ENCODE data around the gene KIAA2012. TPM values are rescaled to one million over a fixed set of nuclear protein-coding genes. Genes with fewer than 3 reads are reported as not detected.

Gene KIAA2012
- total and polyA plus RNA-seq, 7 experiments from 2014 or later = not detected

DNA sequence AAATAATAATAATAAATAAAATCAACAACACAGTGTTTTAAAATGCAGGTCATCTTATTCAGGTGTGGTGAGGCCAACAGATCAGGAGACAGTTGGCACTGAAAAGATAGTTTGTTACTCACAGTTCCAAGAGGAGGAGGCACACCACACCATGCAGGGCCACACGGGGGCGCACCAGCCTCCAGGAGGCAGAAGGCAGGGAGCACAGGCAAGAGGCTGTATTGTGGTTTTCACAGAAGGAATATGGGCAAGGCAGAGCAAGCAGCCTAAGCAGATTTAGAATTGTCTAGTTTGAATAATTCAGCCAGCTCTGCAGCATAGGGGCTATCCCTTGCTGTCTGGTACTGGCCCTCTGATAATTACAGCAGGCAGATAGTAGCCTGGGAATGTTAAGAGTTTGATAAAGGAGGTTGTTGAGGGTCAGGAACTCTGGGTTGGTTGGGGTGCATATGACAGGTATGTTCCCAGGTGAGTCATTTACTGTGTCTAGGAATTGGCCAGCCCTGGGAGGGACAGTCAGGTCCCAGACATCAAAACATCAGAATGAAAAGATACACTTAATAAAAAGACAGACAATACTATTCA, 31.3 kb downstream of the KIAA2012 start:
- Mint-ChIP-seq H3K9me3 (no peaks in the 10 kb centered on the region), H3K4me3 (no peak overlapping the region), H3K4me1 (no peaks in the 10 kb centered on the region), H3K27me3 (peaks cover 0 to 15% (median 9%) of the 10 kb centered on the region in 5 donors), H3K36me3 (no peaks in the 10 kb centered on the region), H3K27ac (no peak overlapping the region)
- ChIA-PET POLR2A (no interaction called here), CTCF (no interaction called here)
- H3K36me3 ChIP-seq (ENCODE audit: control insufficient read depth in 2 of 3, insufficient read depth in 3 of 3, low read length in 3 of 3) = no peaks in the 10 kb centered on the region
- H3K9me3 ChIP-seq (ENCODE audit: control insufficient read depth in 2 of 3, low read length in 3 of 3) = no peaks in the 10 kb centered on the region
- ATAC-seq (peak; percentile 36), DNase-seq (peak in 1 of 9 donors; percentile 54)
- no peaks in the 10 kb centered on the region for H3K27me3 ChIP-seq (ENCODE audit: control insufficient read depth in 2 of 2, insufficient read depth in 2 of 2, low read length in 2 of 2)
- no peak overlapping the region for H3K27ac ChIP-seq (ENCODE audit: low read depth, low read length)
- H3K4me1 ChIP-seq (ENCODE audit: control insufficient read depth in 2 of 2, insufficient read depth in 2 of 2, low read length in 2 of 2) = no peaks in the 10 kb centered on the region
- no peak overlapping the region for H3K4me3 ChIP-seq (ENCODE audit: low read length)
- intact Hi-C loops (cut with micrococcal nuclease) = loop anchor here in 1 of 2 donors (1.0 kb wide), 1 partner anchor 74 kb away; no protein-coding TSS in a partner anchor

DNA sequence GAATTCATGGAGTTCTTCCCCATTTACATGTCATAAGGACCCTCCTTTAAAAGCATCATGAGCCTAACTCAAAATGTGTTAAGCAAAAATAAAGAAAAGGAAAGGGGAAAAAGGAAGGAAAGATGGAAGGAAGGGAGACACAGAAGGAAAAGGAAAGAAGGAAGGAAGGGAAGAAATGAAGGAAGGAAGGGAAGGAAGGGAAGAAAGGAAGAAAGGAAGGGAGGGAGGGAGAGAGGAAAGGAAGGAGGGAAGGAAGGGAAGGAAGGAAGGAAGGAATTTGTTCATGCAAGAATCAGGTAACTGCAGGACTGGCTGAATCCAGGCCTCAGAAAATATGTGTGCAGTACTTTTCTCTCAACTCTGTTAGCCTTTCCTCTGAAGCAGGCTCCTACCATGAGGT, 32.0 kb downstream of the KIAA2012 start:
- Mint-ChIP-seq H3K27me3 (peaks cover 0 to 20% (median 9%) of the 10 kb centered on the region in 5 donors), H3K27ac (peak overlapping the region in 1 of 9 donors; percentile 47), H3K9me3 (no peaks in the 10 kb centered on the region), H3K36me3 (no peaks in the 10 kb centered on the region), H3K4me1 (no peaks in the 10 kb centered on the region), H3K4me3 (no peak overlapping the region)
- H3K4me1 ChIP-seq (ENCODE audit: control insufficient read depth in 2 of 2, insufficient read depth in 2 of 2, low read length in 2 of 2) = no peaks in the 10 kb centered on the region
- H3K27me3 ChIP-seq (ENCODE audit: control insufficient read depth in 2 of 2, insufficient read depth in 2 of 2, low read length in 2 of 2) = no peaks in the 10 kb centered on the region
- no peaks in the 10 kb centered on the region for H3K36me3 ChIP-seq (ENCODE audit: control insufficient read depth in 2 of 3, insufficient read depth in 3 of 3, low read length in 3 of 3)
- CTCF ChIA-PET = no interaction called here
- POLR2A ChIA-PET = no interaction called here
- ATAC-seq (no peak), DNase-seq (no peak)
- H3K27ac ChIP-seq (ENCODE audit: low read depth, low read length) = no peak overlapping the region
- intact Hi-C loops (cut with micrococcal nuclease) = no loop called here
- no peak overlapping the region for H3K4me3 ChIP-seq (ENCODE audit: low read length)
- H3K9me3 ChIP-seq (ENCODE audit: control insufficient read depth in 2 of 3, low read length in 3 of 3) = no peaks in the 10 kb centered on the region

DNA sequence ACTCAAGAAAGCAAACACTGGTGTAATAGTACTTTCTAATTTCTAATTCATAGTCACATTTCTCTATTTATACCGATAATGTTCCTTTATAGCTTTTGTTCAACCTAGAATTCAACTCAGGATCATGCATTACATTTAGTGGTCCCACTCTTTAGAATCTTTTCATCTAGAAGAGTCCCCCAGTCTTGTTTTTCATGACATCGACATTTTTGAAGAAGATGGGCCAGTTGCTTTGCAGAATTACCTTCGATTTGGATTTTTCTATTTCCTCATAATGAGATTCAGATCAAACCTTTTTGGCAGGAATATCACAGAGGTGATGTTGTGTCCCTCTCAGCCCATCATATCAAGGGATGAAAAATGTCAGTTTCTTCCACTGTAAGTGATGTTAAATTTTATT, 35.3 kb downstream of the KIAA2012 start:
- ATAC-seq = no peak
- no peak overlapping the region for H3K4me3 ChIP-seq (ENCODE audit: low read length)
- no peaks in the 10 kb centered on the region for H3K4me1 ChIP-seq (ENCODE audit: control insufficient read depth in 2 of 2, insufficient read depth in 2 of 2, low read length in 2 of 2)
- no peaks in the 10 kb centered on the region for H3K27me3 ChIP-seq (ENCODE audit: control insufficient read depth in 2 of 2, insufficient read depth in 2 of 2, low read length in 2 of 2)
- H3K4me3 Mint-ChIP-seq = no peak overlapping the region
- H3K27ac ChIP-seq (ENCODE audit: low read depth, low read length) = no peak overlapping the region
- ChIA-PET POLR2A (no interaction called here), CTCF (no interaction called here)
- no peaks in the 10 kb centered on the region for H3K36me3 Mint-ChIP-seq
- no peaks in the 10 kb centered on the region for H3K36me3 ChIP-seq (ENCODE audit: control insufficient read depth in 2 of 3, insufficient read depth in 3 of 3, low read length in 3 of 3)
- H3K4me1 Mint-ChIP-seq = no peaks in the 10 kb centered on the region
- peaks cover 14 to 25% (median 19%) of the 10 kb centered on the region in 5 donors for H3K27me3 Mint-ChIP-seq
- no peak overlapping the region for H3K27ac Mint-ChIP-seq
- H3K9me3 Mint-ChIP-seq = no peaks in the 10 kb centered on the region
- DNase-seq = no peak
- intact Hi-C loops (cut with micrococcal nuclease) = no loop called here
- no peaks in the 10 kb centered on the region for H3K9me3 ChIP-seq (ENCODE audit: control insufficient read depth in 2 of 3, low read length in 3 of 3)

DNA sequence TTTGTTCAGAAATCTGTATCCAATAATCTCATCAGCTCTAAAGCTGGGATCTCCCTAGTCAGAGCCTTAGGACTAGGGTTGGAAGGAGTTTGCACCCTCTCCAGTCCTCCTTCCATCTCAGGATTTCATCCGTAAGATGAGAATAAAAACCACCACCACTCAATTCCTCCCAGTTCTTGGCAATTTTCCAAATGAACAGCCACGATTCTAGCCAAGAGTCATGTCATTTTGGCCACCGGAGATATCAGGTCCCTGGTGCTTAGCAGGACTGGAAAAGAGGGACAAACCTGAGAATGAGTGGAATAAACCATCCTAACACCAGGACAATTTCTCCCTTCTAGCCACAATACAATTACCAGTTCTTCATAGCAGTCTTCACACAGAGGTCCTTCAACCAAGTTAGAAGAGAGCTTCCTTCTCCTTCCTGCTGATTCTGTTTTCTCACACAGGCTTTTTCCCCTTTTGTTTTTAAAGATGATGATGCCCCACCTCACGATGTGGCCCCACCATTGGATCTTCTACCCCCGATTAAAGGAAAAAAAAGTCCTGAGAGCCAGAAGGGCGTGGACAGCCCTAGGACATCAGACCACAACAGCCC, 36.2 kb downstream of the KIAA2012 start:
- H3K4me3 ChIP-seq (ENCODE audit: low read length) = no peak overlapping the region
- no peak overlapping the region for H3K27ac ChIP-seq (ENCODE audit: low read depth, low read length)
- H3K27ac Mint-ChIP-seq = no peak overlapping the region
- intact Hi-C loops (cut with micrococcal nuclease) = no loop called here
- ATAC-seq (no peak), DNase-seq (no peak)
- H3K27me3 Mint-ChIP-seq = peaks cover 14 to 22% (median 18%) of the 10 kb centered on the region in 5 donors
- POLR2A ChIA-PET = no interaction called here
- H3K9me3 Mint-ChIP-seq = no peaks in the 10 kb centered on the region
- no peaks in the 10 kb centered on the region for H3K4me1 Mint-ChIP-seq
- CTCF ChIA-PET = no interaction called here
- H3K4me3 Mint-ChIP-seq = no peak overlapping the region
- no peaks in the 10 kb centered on the region for H3K27me3 ChIP-seq (ENCODE audit: control insufficient read depth in 2 of 2, insufficient read depth in 2 of 2, low read length in 2 of 2)
- no peaks in the 10 kb centered on the region for H3K9me3 ChIP-seq (ENCODE audit: control insufficient read depth in 2 of 3, low read length in 3 of 3)
- no peaks in the 10 kb centered on the region for H3K36me3 ChIP-seq (ENCODE audit: control insufficient read depth in 2 of 3, insufficient read depth in 3 of 3, low read length in 3 of 3)
- no peaks in the 10 kb centered on the region for H3K4me1 ChIP-seq (ENCODE audit: control insufficient read depth in 2 of 2, insufficient read depth in 2 of 2, low read length in 2 of 2)
- H3K36me3 Mint-ChIP-seq = no peaks in the 10 kb centered on the region

DNA sequence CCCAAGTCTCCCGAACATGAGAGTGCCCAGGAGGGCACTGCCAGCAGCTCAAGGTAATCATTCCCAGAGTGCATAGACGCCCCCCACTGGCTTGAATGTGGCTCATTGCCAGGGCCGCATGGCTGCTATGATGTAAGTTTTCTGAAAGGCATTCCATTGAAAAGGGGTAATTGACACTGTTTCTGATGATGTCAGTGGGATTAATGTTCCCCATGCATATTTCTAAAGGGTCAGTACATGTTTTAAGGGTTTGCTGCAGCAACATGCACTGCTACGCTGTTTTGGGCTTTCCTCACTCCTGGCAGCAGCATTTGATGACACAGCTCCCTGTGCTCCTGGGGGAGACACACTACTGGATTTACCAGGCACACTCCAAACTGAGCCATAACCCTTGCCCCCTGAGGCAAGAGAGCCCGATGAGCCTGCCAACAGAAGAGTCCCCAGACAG, 36.7 kb downstream of the KIAA2012 start:
- no peaks in the 10 kb centered on the region for H3K27me3 ChIP-seq (ENCODE audit: control insufficient read depth in 2 of 2, insufficient read depth in 2 of 2, low read length in 2 of 2)
- no peak overlapping the region for H3K4me3 Mint-ChIP-seq
- ATAC-seq = no peak
- no peak overlapping the region for H3K4me3 ChIP-seq (ENCODE audit: low read length)
- no peak overlapping the region for H3K27ac ChIP-seq (ENCODE audit: low read depth, low read length)
- DNase-seq = no peak
- no peaks in the 10 kb centered on the region for H3K4me1 Mint-ChIP-seq
- no peaks in the 10 kb centered on the region for H3K36me3 Mint-ChIP-seq
- no peaks in the 10 kb centered on the region for H3K9me3 ChIP-seq (ENCODE audit: control insufficient read depth in 2 of 3, low read length in 3 of 3)
- peaks cover 14 to 19% (median 16%) of the 10 kb centered on the region in 5 donors for H3K27me3 Mint-ChIP-seq
- ChIA-PET POLR2A (no interaction called here), CTCF (no interaction called here)
- H3K4me1 ChIP-seq (ENCODE audit: control insufficient read depth in 2 of 2, insufficient read depth in 2 of 2, low read length in 2 of 2) = no peaks in the 10 kb centered on the region
- intact Hi-C loops (cut with micrococcal nuclease) = no loop called here
- H3K27ac Mint-ChIP-seq = no peak overlapping the region
- H3K9me3 Mint-ChIP-seq = no peaks in the 10 kb centered on the region
- no peaks in the 10 kb centered on the region for H3K36me3 ChIP-seq (ENCODE audit: control insufficient read depth in 2 of 3, insufficient read depth in 3 of 3, low read length in 3 of 3)

DNA sequence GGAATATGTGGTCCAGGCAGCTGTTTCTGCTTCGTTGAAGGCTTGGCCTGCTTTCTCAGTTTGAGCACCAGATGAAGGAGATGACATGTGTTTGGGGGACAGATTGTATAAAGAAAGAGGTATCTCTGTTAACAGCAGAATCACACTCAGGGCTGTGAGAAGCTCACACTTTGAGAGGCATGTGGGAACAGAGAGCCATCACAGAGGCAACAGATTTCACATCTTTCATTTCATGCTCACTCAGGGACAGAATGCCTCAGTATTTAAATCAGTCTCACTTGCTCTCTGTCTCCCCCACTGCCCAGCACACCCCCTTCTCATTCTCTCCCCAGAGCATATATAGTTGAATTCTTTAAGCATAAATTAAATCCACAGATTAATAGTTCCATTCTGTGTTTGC, 37.4 kb downstream of the KIAA2012 start:
- Mint-ChIP-seq H3K9me3 (no peaks in the 10 kb centered on the region), H3K27ac (no peak overlapping the region), H3K27me3 (peaks cover 15 to 20% (median 19%) of the 10 kb centered on the region in 5 donors), H3K4me1 (no peaks in the 10 kb centered on the region), H3K4me3 (no peak overlapping the region), H3K36me3 (no peaks in the 10 kb centered on the region)
- no peak for DNase-seq
- H3K27me3 ChIP-seq (ENCODE audit: control insufficient read depth in 2 of 2, insufficient read depth in 2 of 2, low read length in 2 of 2) = no peaks in the 10 kb centered on the region
- no peak overlapping the region for H3K4me3 ChIP-seq (ENCODE audit: low read length)
- no peaks in the 10 kb centered on the region for H3K36me3 ChIP-seq (ENCODE audit: control insufficient read depth in 2 of 3, insufficient read depth in 3 of 3, low read length in 3 of 3)
- ChIA-PET POLR2A (no interaction called here), CTCF (no interaction called here)
- no peaks in the 10 kb centered on the region for H3K4me1 ChIP-seq (ENCODE audit: control insufficient read depth in 2 of 2, insufficient read depth in 2 of 2, low read length in 2 of 2)
- H3K9me3 ChIP-seq (ENCODE audit: control insufficient read depth in 2 of 3, low read length in 3 of 3) = no peaks in the 10 kb centered on the region
- intact Hi-C loops (cut with micrococcal nuclease) = no loop called here
- no peak for ATAC-seq
- no peak overlapping the region for H3K27ac ChIP-seq (ENCODE audit: low read depth, low read length)

DNA sequence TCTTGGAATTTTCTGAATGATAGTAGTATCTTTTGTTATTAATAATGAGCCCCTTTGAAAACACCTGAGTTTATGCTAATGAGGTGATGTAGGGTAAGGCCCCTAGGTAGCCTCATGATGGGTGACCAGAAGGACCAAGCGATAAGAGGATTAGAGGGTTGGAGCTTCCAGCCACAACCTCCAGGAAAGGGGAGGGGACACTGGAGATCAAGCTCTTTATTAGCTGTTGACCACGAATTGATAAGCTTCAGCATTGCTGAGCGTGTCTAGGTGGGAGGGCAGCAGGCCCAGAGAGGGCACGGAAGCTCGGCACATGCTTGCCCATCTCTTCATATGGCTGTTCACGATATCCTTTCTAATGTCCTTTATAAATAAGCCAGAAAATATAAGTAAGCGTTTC, 39.0 kb downstream of the KIAA2012 start:
- intact Hi-C loops (cut with micrococcal nuclease) = no loop called here
- Mint-ChIP-seq H3K36me3 (no peaks in the 10 kb centered on the region), H3K27me3 (peaks cover 22 to 32% (median 23%) of the 10 kb centered on the region in 5 donors), H3K4me3 (no peak overlapping the region), H3K27ac (no peak overlapping the region), H3K4me1 (no peaks in the 10 kb centered on the region), H3K9me3 (peaks cover 0 to 5% (median 0%) of the 10 kb centered on the region in 11 donors)
- CTCF ChIA-PET = no interaction called here
- DNase-seq (no peak), ATAC-seq (no peak)
- POLR2A ChIA-PET = no interaction called here
- no peaks in the 10 kb centered on the region for H3K27me3 ChIP-seq (ENCODE audit: control insufficient read depth in 2 of 2, insufficient read depth in 2 of 2, low read length in 2 of 2)
- H3K4me1 ChIP-seq (ENCODE audit: control insufficient read depth in 2 of 2, insufficient read depth in 2 of 2, low read length in 2 of 2) = no peaks in the 10 kb centered on the region
- no peaks in the 10 kb centered on the region for H3K36me3 ChIP-seq (ENCODE audit: control insufficient read depth in 2 of 3, insufficient read depth in 3 of 3, low read length in 3 of 3)
- no peaks in the 10 kb centered on the region for H3K9me3 ChIP-seq (ENCODE audit: control insufficient read depth in 2 of 3, low read length in 3 of 3)
- H3K27ac ChIP-seq (ENCODE audit: low read depth, low read length) = no peak overlapping the region
- no peak overlapping the region for H3K4me3 ChIP-seq (ENCODE audit: low read length)

Measured in naive thymus-derived CD4-positive, alpha-beta T cell (primary cell).